Psoas muscle (tissue), 8 donors: ENCODE results near the gene NUDT7. TPM values are rescaled to one million over a fixed set of nuclear protein-coding genes. Genes with fewer than 3 reads are reported as not detected.

Experiments
- ATAC-seq, 4 donors: fragments of 200-7000 bp; cut with Tn5 transposase; one replicate each; pipeline ENCODE4 v1.9.1; 2020; ENCODE audit warnings: moderate library complexity in 3 of 4, mild to moderate bottlenecking in 2 of 4
- DNase-seq, 2 donors: peaks; one replicate each; pipeline ENCODE4 v3.0.0-alpha.2; 2020
- H3K27ac ChIP-seq: fragments of 200-600 bp; one replicate; pipeline ENCODE4 v1.8.0; 2022
- H3K27me3 ChIP-seq, 3 donors: fragments of 200-600 bp in 1 of 3; one replicate each; pipeline versions ENCODE4 v1.6.1 to v1.8.0; 2013 to 2022; ENCODE audit warnings: low read length in 2 of 3, mild to moderate bottlenecking in 2 of 3, moderate library complexity in 1 of 3; ENCODE audit not compliant: insufficient read depth in 3 of 3
- H3K36me3 ChIP-seq, 2 donors: fragments of 200-600 bp in 1 of 2; one replicate each; pipeline versions ENCODE4 v1.6.1 to v1.8.0; 2013 to 2022; ENCODE audit warnings: low read depth in 1 of 2, mild to moderate bottlenecking in 1 of 2, moderate library complexity in 1 of 2; ENCODE audit not compliant: insufficient read depth in 1 of 2
- H3K4me1 ChIP-seq: fragments of 200-600 bp; one replicate; pipeline ENCODE4 v1.8.0; 2022
- H3K4me3 ChIP-seq: fragments of 200-600 bp; one replicate; pipeline ENCODE4 v1.8.0; 2022; ENCODE audit warnings: mild to moderate bottlenecking
- H3K9me3 ChIP-seq: fragments of 200-600 bp; one replicate; pipeline ENCODE4 v1.8.0; 2022
- WGBS, 3 donors: extraction: QIAGEN DNeasy Blood & Tissue Kit; methylation state at CpG; one replicate each; pipeline versions ENCODE4 v1.1.6 to v1.1.7; 2013; 5-methylcytosine and 5-hydroxymethylcytosine counted together
- intact Hi-C, 2 donors: fragments of 100-400 bp; cut with DNase I; formaldehyde crosslinking; loops; one replicate each; pipeline versions ENCODE4 v1.11.0 to v1.14.2; 2022
- polyA plus RNA-seq, 3 donors: library from polyadenylated mRNA; stranded (reverse); fragments of 200-250 nt; gene quantifications; one replicate each; pipeline ENCODE4 v1.2.3, GENCODE V29; 2013
- total RNA-seq, 4 donors: library from RNA; stranded (reverse); fragmentation: NEBNext Ultra II Directional in 2 of 4; extraction: Animal tissue kit (Norgen Biotek cat#: 25700) in 2 of 4; gene quantifications; one replicate each; pipeline versions ENCODE4 v1.2.1 to v1.2.4, GENCODE V29; 2021 to 2023
- TF ChIP-seq, protein P1 (sequence below): fragments of 200-600 bp; IDR thresholded peaks from one replicate; pipeline ENCODE4 v1.8.0; 2022; ENCODE audit warnings: antibody characterized with exemption
- donor health status: healthy with polysubstance abuse.
- donor health status: DM: no; HTN: no; CAD: no; lungs with moderate emphysema.
- donor health status: Bipolar disorder and iron deficiency.
- donor health status: healthy.
- donor health status: DM: yes; HTN: yes; CAD: no.
- donor health status: DM: no; HTN: no; CAD: no.
- donor health status: DM: no; HTN: no; CAD: no.
- donor health status: DM: yes; HTN: yes; CAD: no.

NUDT7 gene
- total and polyA plus RNA-seq, 7 donors = 2.3 to 8.3 (median 5.3) TPM

DNA sequence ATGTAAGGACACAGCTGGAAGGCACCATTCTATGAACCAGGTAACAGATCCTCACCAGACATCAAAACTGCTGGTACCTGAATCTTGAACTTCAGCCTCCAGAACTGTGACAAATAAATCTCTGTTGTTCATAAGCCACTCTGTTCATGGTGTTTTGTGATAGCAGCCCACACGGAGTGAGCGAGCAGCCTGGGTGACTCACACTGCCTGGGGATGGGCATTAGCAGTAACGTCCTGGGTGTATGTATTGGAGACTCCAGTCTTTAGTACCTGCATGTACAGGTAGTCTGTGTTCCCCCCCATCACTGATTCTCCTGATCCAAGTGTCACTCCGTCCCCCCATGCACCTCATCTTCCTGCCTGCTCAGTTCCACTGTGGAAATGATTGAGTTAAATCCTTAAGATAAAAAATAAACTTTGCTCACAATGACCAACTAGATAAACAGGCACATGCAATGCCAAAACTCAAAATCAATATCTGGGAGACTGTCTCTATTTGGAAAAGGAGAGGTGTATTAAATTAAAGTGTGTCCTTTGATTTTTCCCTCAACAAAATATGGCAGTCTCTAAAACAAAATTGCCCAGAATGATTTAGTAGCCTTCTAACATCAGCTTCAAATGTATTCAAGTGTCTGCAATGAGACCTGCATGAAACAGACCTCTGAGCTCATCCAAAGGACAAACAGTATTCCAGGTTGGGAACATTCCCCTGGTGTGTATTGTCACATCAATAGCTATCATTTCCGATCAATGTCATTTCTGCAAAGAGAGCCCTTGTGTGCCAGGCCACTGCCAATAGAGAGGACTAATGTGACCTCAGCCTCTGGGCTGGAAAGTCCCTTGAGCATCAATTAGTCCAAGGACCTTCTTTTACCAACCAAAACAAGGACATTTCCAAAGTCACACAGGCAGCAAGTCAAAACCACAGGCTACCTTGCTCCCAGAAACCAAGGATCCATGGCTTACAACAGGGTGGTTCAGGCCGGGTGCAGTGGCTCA is 53.9 kb downstream of the NUDT7 start:
- DNase-seq = no peak
- TF ChIP-seq, protein P1, sequence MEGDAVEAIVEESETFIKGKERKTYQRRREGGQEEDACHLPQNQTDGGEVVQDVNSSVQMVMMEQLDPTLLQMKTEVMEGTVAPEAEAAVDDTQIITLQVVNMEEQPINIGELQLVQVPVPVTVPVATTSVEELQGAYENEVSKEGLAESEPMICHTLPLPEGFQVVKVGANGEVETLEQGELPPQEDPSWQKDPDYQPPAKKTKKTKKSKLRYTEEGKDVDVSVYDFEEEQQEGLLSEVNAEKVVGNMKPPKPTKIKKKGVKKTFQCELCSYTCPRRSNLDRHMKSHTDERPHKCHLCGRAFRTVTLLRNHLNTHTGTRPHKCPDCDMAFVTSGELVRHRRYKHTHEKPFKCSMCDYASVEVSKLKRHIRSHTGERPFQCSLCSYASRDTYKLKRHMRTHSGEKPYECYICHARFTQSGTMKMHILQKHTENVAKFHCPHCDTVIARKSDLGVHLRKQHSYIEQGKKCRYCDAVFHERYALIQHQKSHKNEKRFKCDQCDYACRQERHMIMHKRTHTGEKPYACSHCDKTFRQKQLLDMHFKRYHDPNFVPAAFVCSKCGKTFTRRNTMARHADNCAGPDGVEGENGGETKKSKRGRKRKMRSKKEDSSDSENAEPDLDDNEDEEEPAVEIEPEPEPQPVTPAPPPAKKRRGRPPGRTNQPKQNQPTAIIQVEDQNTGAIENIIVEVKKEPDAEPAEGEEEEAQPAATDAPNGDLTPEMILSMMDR = no peak

DNA sequence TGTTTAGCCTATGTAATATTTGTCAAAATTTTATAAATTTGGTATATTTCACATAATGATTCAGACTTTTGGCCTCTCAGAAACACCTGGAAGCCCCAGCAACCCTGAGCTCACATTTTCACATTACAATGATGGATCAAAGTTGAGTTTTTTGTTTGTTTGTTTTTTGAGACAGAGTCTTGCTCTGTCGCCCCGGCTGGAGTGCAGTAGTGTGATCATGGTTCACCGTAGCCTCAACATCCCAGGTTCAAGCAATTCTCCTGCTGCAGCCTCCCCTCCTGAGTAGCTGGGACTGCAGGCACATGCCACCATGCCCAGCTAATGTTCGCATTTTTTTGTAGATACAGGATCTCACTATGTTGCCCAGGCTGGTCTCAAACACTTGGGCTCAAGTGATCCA is 55.4 kb downstream of the NUDT7 start:
- WGBS, 3 donors = 93 to 95% (median 94%) methylated on average over 4 of the region's 4 CpGs
- Histone ChIP-seq H3K27ac (no peak overlapping the region), H3K9me3 (no peaks in the 10 kb centered on the region), H3K36me3 (no peaks in the 10 kb centered on the region), H3K27me3 (peaks cover 0 to 2% (median 0%) of the 10 kb centered on the region in 3 donors), H3K4me1 (no peaks in the 10 kb centered on the region), H3K4me3 (no peak overlapping the region)
- TF ChIP-seq, protein P1 = no peak
- no peak for ATAC-seq
- intact Hi-C loops = no loop called here
- DNase-seq = no peak

More for the DNA sequence above, 53.9 kb downstream of the NUDT7 start:
- H3K27ac ChIP-seq = no peak overlapping the region
- no peak overlapping the region for H3K4me3 ChIP-seq
- intact Hi-C loops = no loop called here
- H3K9me3 ChIP-seq = no peaks in the 10 kb centered on the region
- ATAC-seq = no peak
- peaks cover 0 to 2% (median 0%) of the 10 kb centered on the region in 3 donors for H3K27me3 ChIP-seq
- H3K4me1 ChIP-seq = no peaks in the 10 kb centered on the region
- no peaks in the 10 kb centered on the region for H3K36me3 ChIP-seq
- 75 to 84% (median 75%) methylated on average over 6 of the region's 6 CpGs for WGBS, 3 donors

DNA sequence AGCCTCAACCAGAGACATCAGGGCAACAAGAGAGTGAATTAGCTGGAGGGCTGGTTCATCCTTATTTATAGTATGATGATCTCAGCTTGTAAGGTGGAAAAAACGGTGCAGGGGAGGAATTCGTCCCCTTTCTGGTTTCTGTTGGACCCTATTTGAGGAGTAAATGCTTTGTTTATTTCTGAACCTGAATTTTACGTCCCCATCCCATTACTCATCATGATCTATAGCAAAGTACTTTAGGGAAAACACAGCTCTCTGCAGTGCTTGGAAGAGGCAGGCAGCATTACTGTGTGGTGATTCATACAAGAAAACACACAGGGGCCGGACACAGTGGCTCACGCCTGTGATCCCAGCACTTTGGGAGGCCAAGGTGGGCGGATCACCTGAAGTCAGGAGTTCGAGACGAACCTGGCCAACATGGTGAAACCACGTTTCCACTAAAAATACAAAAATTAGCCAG is 58.1 kb downstream of the NUDT7 start:
- Histone ChIP-seq H3K27ac (no peak overlapping the region), H3K9me3 (no peaks in the 10 kb centered on the region), H3K27me3 (peaks cover 0 to 10% (median 4%) of the 10 kb centered on the region in 3 donors), H3K4me3 (no peak overlapping the region), H3K36me3 (no peaks in the 10 kb centered on the region), H3K4me1 (no peaks in the 10 kb centered on the region)
- WGBS, 3 donors = 60 to 65% (median 64%) methylated on average over 9 of the region's 9 CpGs
- DNase-seq (no peak), ATAC-seq (no peak)
- TF ChIP-seq, protein P1 = no peak
- intact Hi-C loops = no loop called here

DNA sequence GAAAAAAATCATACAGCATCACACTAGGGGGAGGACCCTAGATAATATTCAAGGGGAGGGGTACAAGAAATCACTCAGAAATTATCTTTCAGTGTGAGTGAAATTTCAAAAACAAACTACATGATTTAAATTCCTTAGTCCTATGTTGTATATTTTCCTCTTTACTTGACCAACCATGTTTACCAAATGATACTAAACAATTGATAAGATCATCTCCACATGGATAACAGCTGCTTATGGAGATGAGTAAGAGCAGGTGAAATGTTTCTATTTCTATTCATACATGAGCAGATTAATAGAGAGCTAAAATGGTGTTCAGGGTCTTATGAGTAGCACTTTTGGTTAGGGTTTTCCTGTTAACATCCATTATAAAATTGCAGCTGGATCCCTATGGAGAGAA is 58.8 kb downstream of the NUDT7 start:
- Histone ChIP-seq H3K4me3 (no peak overlapping the region), H3K27ac (no peak overlapping the region), H3K9me3 (no peaks in the 10 kb centered on the region), H3K4me1 (no peaks in the 10 kb centered on the region), H3K27me3 (peaks cover 0 to 14% (median 4%) of the 10 kb centered on the region in 3 donors), H3K36me3 (no peaks in the 10 kb centered on the region)
- TF ChIP-seq, protein P1 = no peak
- DNase-seq = no peak
- ATAC-seq = no peak
- intact Hi-C loops = no loop called here
